Mucosa of descending colon (tissue), 3 donors: ENCODE results near the gene NUB1. TPM values are rescaled to one million over a fixed set of nuclear protein-coding genes. Genes with fewer than 3 reads are reported as not detected.
A peak's percentile ranks its signal among the peaks of the same experiment; 100 is the strongest.

ENCODE experiments used
- ATAC-seq: fragments of 200-7000 bp; cut with Tn5 transposase; one replicate; pipeline ENCODE4 v1.9.1; 2020; ENCODE audit warnings: mild to moderate bottlenecking, moderate library complexity
- DNase-seq, 3 donors: peaks; one replicate each; pipeline ENCODE4 v3.0.0-alpha.2; 2020
- H3K36me3 ChIP-seq: fragments of 200-600 bp; one replicate; pipeline ENCODE4 v1.8.0; 2021; ENCODE audit warnings: low read depth, mild to moderate bottlenecking
- H3K4me1 ChIP-seq: fragments of 200-600 bp; one replicate; pipeline ENCODE4 v1.8.0; 2021; ENCODE audit warnings: low read depth, mild to moderate bottlenecking
- H3K4me3 ChIP-seq: fragments of 200-600 bp; one replicate; pipeline ENCODE4 v1.8.0; 2021; ENCODE audit warnings: mild to moderate bottlenecking
- H3K9me3 ChIP-seq: fragments of 200-600 bp; one replicate; pipeline ENCODE4 v1.8.0; 2021; ENCODE audit warnings: mild to moderate bottlenecking
- CTCF ChIP-seq: fragments of 200-600 bp; IDR thresholded peaks from one replicate; pipeline ENCODE4 v1.8.0; 2022; ENCODE audit warnings: antibody characterized with exemption, mild to moderate bottlenecking
- intact Hi-C, 2 donors: fragments of 100-400 bp; cut with DNase I in 1 of 2; cut with micrococcal nuclease in 1 of 2; formaldehyde crosslinking; loops; one replicate each; pipeline versions ENCODE4 v1.11.0 to v1.11.1; 2022; cut with DNase I, micrococcal nuclease
- total RNA-seq, 3 donors: library from RNA; stranded (reverse); fragmentation: NEBNext Ultra II Directional in 2 of 3; extraction: Animal tissue kit (Norgen Biotek cat#: 25700) in 2 of 3; gene quantifications; one replicate each; pipeline versions ENCODE4 v1.2.1 to v1.2.4, GENCODE V29; 2021 to 2023
- donor health status: DM: no; HTN: no; CAD: no; lungs with moderate emphysema.
- donor health status: DM: no; HTN: no; CAD: no.
- donor health status: DM: no; HTN: yes; CAD: no.

NUB1 gene
- total RNA-seq, 3 donors from 2014 or later = 66.2 to 77.5 (median 76.9) TPM

- ATAC-seq (no peak), DNase-seq (no peak)
- Histone ChIP-seq H3K4me1 (peaks cover 13% of the 10 kb centered on the region), H3K4me3 (no peak overlapping the region), H3K9me3 (no peaks in the 10 kb centered on the region), H3K36me3 (no peaks in the 10 kb centered on the region)
- intact Hi-C loops = no loop called here
- no peak for TF ChIP-seq CTCF
Measured at GRCh38 chr7:151339651-151340382, 1.8 kb upstream of the NUB1 start.

GRCh38 chr7:151340794-151341356 is 737 bp upstream of the NUB1 start:
- Histone ChIP-seq H3K9me3 (no peaks in the 10 kb centered on the region), H3K4me1 (peaks cover 22% of the 10 kb centered on the region), H3K36me3 (no peaks in the 10 kb centered on the region), H3K4me3 (no peak overlapping the region)
- ATAC-seq (no peak), DNase-seq (no peak)
- TF ChIP-seq CTCF = no peak
- intact Hi-C loops = no loop called here

GRCh38 chr7:151342102-151342646 is 562 bp downstream of the NUB1 start:
- peak overlapping the region; percentile 62 for H3K4me3 ChIP-seq
- peaks cover 29% of the 10 kb centered on the region for H3K4me1 ChIP-seq
- ATAC-seq (peak; percentile 23), DNase-seq (no peak)
- TF ChIP-seq CTCF = no peak
- intact Hi-C loops = no loop called here
- no peaks in the 10 kb centered on the region for H3K9me3 ChIP-seq
- no peaks in the 10 kb centered on the region for H3K36me3 ChIP-seq

GRCh38 chr7:151342811-151343210 is 1.2 kb downstream of the NUB1 start:
- TF ChIP-seq CTCF = no peak
- no peaks in the 10 kb centered on the region for H3K9me3 ChIP-seq
- intact Hi-C loops = no loop called here
- DNase-seq = no peak
- H3K4me1 ChIP-seq = peaks cover 29% of the 10 kb centered on the region
- no peak for ATAC-seq
- H3K36me3 ChIP-seq = no peaks in the 10 kb centered on the region
- H3K4me3 ChIP-seq = no peak overlapping the region

- Histone ChIP-seq H3K4me1 (peaks cover 29% of the 10 kb centered on the region), H3K9me3 (no peaks in the 10 kb centered on the region), H3K36me3 (no peaks in the 10 kb centered on the region), H3K4me3 (no peak overlapping the region)
- TF ChIP-seq CTCF = no peak
- intact Hi-C loops = no loop called here
- no peak for ATAC-seq
- no peak for DNase-seq
Measured at GRCh38 chr7:151343516-151343915, 1.9 kb downstream of the NUB1 start.
